ENCODE data around the gene CFAP61. TPM values are rescaled to one million over a fixed set of nuclear protein-coding genes. Genes with fewer than 3 reads are reported as not detected.

CFAP61 gene
- total and polyA plus RNA-seq, 11 donors: 12.1 to 102 (median 41.8) TPM

- ATAC-seq: no peak
- no peaks in the 10 kb centered on the region for H3K27me3 ChIP-seq
- 88 to 92% (median 90%) methylated on average over 3 of the region's 3 CpGs for WGBS, 4 donors
- H3K4me1 ChIP-seq: peaks cover 0 to 8% (median 0%) of the 10 kb centered on the region in 12 donors
- H3K27ac ChIP-seq: no peak overlapping the region
- TF ChIP-seq CTCF (IDR thresholded peaks at IDR 0.05) (no peak), POLR2A (IDR thresholded peaks at IDR 0.05) (no peak)
- peaks cover 0 to 3% (median 0%) of the 10 kb centered on the region in 12 donors for H3K9me3 ChIP-seq
- no peaks in the 10 kb centered on the region for H3K36me3 ChIP-seq
- H3K4me3 ChIP-seq: no peak overlapping the region
- no peak for DNase-seq
- intact Hi-C loops (cut with DNase I): no loop called here
These were observed 260.2 kb downstream of the CFAP61 start for GRCh38 chr20:20312562-20312961.

GRCh38 chr20:20317195-20317594 lies 264.9 kb downstream of the CFAP61 start:
- Histone ChIP-seq H3K9me3 (peaks cover 0 to 6% (median 0%) of the 10 kb centered on the region in 12 donors), H3K27me3 (no peaks in the 10 kb centered on the region), H3K4me3 (no peak overlapping the region), H3K4me1 (peaks cover 0 to 17% (median 0%) of the 10 kb centered on the region in 12 donors), H3K27ac (peak overlapping the region in 1 of 12 donors; percentile 51), H3K36me3 (no peaks in the 10 kb centered on the region)
- 55 to 68% (median 58%) methylated on average over 4 of the region's 4 CpGs for WGBS, 4 donors
- intact Hi-C loops (cut with DNase I): no loop called here
- TF ChIP-seq CTCF (IDR thresholded peaks at IDR 0.05) (no peak), POLR2A (IDR thresholded peaks at IDR 0.05) (no peak)
- ATAC-seq (peak; percentile 36 to 80 (median 72)), DNase-seq (peak in 1 of 5 donors; percentile 40)

GRCh38 chr20:20317621-20318364 lies 265.5 kb downstream of the CFAP61 start:
- ATAC-seq (peak in 3 of 4 donors; percentile 34 to 50 (median 42)), DNase-seq (no peak)
- Histone ChIP-seq H3K4me3 (no peak overlapping the region), H3K27me3 (no peaks in the 10 kb centered on the region), H3K9me3 (peaks cover 0 to 7% (median 0%) of the 10 kb centered on the region in 12 donors), H3K4me1 (peaks cover 0 to 17% (median 0%) of the 10 kb centered on the region in 12 donors), H3K27ac (peak overlapping the region in 1 of 12 donors; percentile 51), H3K36me3 (no peaks in the 10 kb centered on the region)
- intact Hi-C loops (cut with DNase I): no loop called here
- TF ChIP-seq CTCF (IDR thresholded peaks at IDR 0.05) (no peak), POLR2A (IDR thresholded peaks at IDR 0.05) (no peak)
- 54 to 61% (median 56%) methylated on average over 11 to 13 of the region's 13 CpGs for WGBS, 4 donors

GRCh38 chr20:20318365-20319161 lies 266.2 kb downstream of the CFAP61 start:
- Histone ChIP-seq H3K36me3 (no peaks in the 10 kb centered on the region), H3K4me3 (no peak overlapping the region), H3K4me1 (peaks cover 0 to 17% (median 0%) of the 10 kb centered on the region in 12 donors), H3K27me3 (no peaks in the 10 kb centered on the region), H3K9me3 (peaks cover 0 to 7% (median 0%) of the 10 kb centered on the region in 12 donors), H3K27ac (peak overlapping the region in 1 of 12 donors; percentile 51)
- DNase-seq (no peak), ATAC-seq (peak; percentile 20 to 78 (median 30))
- no peak for TF ChIP-seq CTCF (IDR thresholded peaks at IDR 0.05)
- no peak for TF ChIP-seq POLR2A (IDR thresholded peaks at IDR 0.05)
- WGBS, 4 donors: 74 to 80% (median 79%) methylated on average over 9 of the region's 9 CpGs
- intact Hi-C loops (cut with DNase I): no loop called here

Measured in heart left ventricle (tissue), 16 donors.